NCI-H2107 (cell line): Measurements from ENCODE around the gene HOXA2.
A peak's percentile ranks its signal among the peaks of the same experiment; 100 is the strongest.

Experiments used
- DNase-seq: peaks from one replicate; lab custom pipeline; 2025; lab: John Stamatoyannopoulos, UW

Gene HOXA2

DNA sequence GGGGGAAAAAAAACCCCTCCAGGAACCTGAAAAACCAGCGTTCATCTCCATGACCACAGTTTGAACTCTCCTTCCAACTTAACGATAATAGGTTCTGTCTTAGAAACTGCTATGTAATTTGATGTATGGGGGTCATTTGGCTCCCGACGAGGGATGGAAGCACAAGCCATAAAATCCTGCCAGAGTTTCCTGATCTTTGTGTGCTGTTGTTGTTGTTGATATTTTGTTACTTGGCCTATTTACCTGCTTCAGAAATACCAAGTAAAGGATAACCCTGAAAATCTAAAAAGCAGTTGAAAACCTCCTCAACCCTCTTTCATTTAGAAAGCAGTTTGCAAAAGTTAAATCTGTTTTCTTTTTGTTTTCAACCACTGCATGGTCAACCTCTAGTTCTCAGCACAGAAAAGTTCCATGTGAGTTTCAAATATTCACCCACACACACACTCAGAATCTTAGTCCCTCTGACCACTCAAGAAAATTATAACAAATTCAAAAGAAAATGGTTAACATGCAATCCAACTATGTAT lies 9.3 kb upstream of the HOXA2 start:
- DNase-seq: no peak

DNA sequence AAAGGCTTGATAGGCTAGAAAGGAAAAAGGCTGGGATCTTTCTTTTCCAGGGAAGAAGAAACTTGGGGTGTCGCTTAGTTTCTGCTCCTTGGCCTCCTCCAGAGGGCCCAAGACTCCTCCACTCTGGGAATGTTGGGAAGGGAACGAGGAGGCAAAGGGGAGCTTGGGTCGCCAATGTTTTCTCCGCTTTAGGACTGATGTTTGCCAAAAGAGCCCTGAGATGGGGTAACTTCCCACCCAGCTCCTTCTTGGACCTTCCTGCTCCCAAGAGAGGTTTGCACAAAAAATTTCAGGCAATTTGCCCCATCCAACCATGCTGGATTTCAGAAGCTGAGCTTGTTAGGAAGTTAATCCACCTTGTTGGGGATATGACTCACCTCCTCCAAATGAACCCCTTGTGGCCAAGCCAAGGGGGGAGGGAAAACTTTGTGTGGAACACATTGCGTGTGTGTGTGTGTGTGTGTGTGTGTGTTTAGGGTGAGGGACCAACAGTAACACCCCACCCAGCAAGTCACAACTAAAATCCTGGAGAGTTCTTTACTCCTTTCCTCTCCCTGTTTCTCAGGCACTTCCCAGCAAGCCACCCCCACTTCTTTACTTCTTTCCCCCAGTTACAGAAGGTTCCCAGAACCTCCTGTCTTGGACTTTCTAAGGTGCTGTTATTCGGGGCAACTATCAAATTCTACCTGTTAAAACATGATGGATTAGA lies 8.7 kb upstream of the HOXA2 start:
- no peak for DNase-seq

GRCh38 chr7:27110186-27111031 lies 7.9 kb upstream of the HOXA2 start:
- DNase-seq: no peak

- no peak for DNase-seq
Observed at GRCh38 chr7:27109466-27110185, 7.1 kb upstream of the HOXA2 start.

DNA sequence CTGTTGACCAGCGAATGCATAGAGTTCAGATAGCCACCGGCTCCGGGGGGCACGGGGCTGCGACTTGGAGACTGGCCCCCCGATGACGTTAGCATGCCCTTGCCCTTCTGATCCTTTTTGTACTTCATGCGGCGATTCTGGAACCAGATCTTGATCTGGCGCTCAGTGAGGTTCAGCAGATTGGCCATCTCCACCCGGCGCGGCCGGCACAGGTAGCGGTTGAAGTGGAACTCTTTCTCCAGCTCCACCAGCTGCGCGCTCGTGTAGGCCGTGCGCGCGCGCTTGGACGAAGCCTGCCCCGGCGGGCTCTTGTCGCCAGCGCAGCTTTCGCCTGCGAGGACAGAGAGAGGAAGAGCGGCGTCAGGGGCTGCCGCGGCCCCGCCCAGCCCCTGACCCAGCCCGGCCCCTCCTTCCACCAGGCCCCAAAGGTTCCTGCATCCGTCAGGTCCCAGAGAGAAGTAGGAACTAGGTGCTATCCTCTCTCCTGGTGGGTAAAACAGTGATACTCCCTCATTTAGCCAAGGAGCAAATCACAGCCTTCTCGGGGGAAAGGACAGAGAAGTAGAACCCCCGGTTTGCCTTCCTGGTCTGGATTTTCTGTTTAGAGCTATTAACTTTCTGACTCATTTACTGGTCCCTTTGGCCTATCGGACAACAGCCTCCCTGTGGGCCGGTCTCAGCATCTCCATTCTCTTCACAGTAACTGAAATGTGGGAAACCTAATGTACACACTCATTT lies 6.1 kb upstream of the HOXA2 start:
- DNase-seq: no peak

- DNase-seq: no peak
Observed at GRCh38 chr7:27107391-27108381, 5.2 kb upstream of the HOXA2 start.

GRCh38 chr7:27106901-27107240 lies 4.4 kb upstream of the HOXA2 start:
- no peak for DNase-seq

- peak; percentile 28 for DNase-seq
Observed at GRCh38 chr7:27106181-27106900, 3.9 kb upstream of the HOXA2 start.

DNA sequence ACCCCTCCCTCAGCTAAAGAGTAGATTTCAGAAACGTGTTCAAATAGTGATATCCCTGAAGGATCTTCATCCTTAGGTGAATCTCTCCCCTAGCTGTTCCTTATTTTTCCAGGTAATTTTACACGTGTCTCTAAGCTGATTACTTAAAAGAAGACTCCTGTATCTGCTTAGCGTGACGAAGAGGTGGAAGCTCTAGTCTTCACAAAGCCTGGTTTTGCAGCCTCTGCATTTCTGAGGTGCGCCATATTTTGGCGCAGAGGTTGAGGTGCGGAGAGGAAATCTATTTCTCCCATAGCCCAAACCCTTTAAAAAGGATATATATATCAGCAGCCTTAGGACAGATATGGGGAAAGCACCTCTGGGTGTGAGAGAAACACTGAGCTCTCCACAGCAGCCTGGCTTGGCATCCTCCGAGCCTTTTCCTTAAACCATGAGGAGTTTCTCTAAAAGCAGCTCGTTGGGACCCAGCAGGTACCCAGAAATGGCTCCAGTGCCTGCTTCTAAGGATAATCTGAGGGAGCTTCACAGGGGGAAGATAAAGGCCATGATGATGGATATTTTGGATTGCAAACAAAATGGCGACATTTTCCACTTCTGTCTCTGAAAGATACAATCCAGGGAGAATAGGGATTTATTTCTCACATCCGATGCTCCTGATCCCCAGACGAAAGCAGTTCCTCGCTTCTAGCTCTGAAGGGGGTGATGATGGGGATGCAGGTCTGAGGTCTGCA lies 3.0 kb upstream of the HOXA2 start:
- DNase-seq: no peak

DNA sequence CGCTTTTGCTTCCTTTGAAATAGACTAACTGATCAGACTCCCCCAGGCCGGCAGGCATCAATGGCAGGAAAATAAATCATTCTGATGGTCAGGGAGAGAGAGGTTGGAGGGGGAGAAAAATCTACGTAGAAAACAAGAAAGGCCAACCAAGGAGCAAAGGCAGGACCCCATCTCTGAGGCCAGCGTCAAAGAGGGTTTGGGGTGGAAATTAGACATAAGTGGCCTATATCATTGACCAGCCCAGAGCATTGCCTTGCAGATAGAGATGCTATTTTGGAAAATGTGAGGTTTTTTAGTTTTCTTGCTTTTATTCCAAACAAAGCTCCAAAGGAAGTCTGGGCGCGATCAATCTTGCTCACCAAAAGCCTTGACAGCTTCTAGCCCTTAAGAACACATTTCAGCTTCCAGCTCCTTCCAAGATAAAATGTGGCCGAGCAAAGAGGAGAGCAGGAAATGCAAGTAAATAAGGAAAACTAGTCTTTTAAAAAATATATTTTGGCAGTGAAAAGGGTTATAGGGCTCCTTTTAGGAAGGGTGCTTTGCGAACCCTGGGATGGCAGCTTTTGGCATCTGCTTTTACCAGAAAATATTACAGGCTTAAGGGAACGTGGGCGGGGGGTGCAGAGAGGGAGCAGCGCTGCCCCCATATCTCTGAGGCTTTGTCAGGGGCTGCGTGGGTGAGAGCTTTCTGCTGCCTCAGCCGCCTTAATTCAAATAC lies 2.0 kb upstream of the HOXA2 start:
- no peak for DNase-seq

DNA sequence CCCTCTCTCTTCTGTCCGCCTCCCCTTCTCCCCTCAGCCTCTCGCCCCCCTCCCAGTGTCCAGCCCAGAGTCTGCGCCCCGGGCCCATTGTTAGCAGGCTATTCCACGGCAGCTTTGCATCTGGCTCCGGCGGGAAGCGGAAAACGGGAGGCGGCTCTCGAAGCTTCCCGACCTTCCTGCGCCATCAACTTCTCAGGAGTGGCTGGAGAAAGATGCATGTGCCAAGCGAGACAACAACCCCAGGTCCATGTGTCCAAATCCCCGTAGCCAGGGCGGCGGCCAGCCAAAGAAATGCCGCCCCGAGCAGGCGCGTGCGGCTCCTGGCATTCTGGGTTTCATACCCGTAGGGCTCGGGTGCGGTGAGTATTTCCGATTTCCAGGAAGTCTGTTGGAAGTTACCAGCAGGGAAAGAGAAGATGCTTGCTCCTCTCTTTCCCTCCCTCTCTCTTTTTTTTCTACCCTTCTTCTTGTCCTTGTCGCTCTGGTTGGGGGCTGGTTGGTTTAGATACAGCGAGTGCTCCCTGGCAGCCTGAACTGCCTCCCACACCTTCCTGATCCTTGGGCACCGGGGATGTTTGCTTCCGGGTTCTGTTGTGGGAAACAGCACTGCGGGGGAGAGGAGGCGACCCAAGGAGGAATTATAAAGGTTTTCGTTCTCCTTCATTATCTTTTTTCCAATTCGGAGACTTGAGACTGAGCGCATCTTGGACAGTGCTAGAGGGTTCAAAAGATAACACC lies 1.2 kb upstream of the HOXA2 start:
- DNase-seq: no peak

GRCh38 chr7:27101957-27102580 lies 414 bp downstream of the HOXA2 start:
- no peak for DNase-seq

GRCh38 chr7:27101171-27101956 lies 1.1 kb downstream of the HOXA2 start:
- no peak for DNase-seq

- no peak for DNase-seq
Observed at GRCh38 chr7:27100694-27101170, 1.8 kb downstream of the HOXA2 start.

DNA sequence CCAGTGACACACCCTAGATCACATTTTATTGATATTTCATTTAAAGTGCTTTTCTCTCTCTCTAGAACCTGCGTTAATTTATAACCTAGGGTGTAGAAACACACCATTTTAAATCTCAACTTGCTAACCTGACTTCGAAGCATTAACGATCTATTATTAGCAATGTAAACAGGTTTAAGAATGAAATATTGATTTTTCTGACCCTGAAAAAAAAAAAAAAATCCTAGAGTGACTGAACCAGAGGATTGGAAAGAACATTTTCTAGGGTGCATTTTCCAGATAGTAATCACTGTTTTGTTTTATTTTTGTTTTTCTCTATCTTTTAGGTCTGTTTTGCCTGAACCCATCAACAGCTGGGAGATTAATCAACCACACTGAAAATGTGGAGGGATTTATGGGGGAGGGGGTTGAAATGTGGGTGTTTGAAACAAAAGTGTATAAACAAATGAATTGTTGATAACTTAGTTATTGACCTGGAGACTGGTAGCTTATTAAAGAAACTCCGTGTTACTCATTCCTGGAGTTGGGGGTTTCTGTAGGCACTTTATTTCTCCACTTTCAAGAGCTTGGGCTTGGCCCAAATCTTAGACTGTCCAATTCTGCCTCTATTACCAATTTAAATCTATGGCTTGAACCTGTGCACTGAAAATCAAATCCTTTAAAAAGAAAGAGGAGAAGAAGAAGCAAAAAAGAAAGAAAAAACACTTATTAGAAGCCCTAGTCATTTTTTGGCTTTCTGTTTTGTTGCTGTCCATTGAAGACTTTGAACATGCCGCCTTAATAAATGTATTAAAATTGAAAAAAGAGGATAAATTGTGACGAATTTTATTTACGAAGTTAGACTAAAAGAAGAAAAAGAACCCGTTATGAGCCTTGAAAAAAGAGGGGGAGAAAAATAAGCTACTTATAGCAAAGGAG lies 2.8 kb downstream of the HOXA2 start:
- no peak for DNase-seq
